ENCODE results near the gene ITM2C. TPM values are rescaled to one million over a fixed set of nuclear protein-coding genes. Genes with fewer than 3 reads are reported as not detected.

The ITM2C gene
- total and polyA plus RNA-seq, 2 donors (not counting 1 experiment from before 2014, with no cell fraction given), result 36.9 to 62.8 TPM

DNA sequence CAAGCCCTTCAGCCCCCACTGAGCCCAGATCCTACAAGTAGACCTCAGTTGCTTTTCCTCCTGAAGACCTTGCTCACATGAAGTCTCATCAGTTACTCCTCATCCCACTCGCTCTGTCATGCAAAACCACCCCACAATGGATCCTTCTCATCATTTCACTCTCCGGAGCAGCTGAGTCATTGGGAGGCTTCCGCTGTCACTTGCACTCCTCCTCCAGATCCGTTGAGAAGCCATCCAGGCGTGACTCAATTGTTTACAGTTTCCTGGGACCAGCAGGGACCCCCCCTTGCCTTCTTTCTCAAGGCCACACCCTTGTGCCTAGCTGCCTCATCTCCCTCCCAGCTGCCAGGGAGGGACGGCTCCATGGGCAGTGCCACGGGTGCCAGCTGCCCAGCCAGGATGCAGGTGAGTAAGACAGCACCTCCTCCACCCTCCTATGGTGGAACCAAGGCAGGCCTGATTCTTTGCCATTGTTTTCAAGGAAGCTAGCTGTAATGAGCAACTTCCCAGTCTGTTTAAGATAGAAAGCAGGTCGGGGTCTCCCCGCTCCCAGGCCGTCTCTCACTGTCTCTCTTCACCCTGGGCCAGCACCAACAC is 44.0 kb downstream of the ITM2C start:
- no peaks in the 10 kb centered on the region for H3K36me3 ChIP-seq (replicated peaks in 1 of 2; ENCODE audit: control extremely low read depth in 1 of 2, control insufficient read depth in 1 of 2, extremely low read depth in 1 of 2, insufficient read depth in 2 of 2, low read length in 1 of 2)
- no peak overlapping the region for H3K4me2 ChIP-seq (replicated peaks; ENCODE audit: low read depth, low read length, poor library complexity, severe bottlenecking)
- ATAC-seq (ENCODE audit: low read depth), result no peak
- WGBS (ENCODE audit: insufficient coverage), result 67% methylated on average over 7 of the region's 10 CpGs
- Mint-ChIP-seq H3K9me3 (ENCODE audit: insufficient read depth) (no peaks in the 10 kb centered on the region), H3K27ac (no peak overlapping the region), H3K4me3 (no peak overlapping the region), H3K4me1 (peaks cover 14% of the 10 kb centered on the region), H3K27me3 (no peaks in the 10 kb centered on the region)
- H3K9me3 ChIP-seq (ENCODE audit: control extremely low read depth in 1 of 3, control insufficient read depth in 2 of 3, insufficient read depth in 1 of 3, low read length in 2 of 3), result no peaks in the 10 kb centered on the region
- no peak overlapping the region for H3K27ac ChIP-seq (ENCODE audit: low read length in 2 of 2)
- no peak overlapping the region for H3K4me3 ChIP-seq (ENCODE audit: control extremely low read depth in 1 of 5, extremely low read depth in 1 of 5, insufficient read depth in 1 of 5, low read depth in 2 of 5, low read length in 4 of 5)
- no peaks in the 10 kb centered on the region for H3K27me3 ChIP-seq (replicated peaks in 1 of 4; ENCODE audit: control extremely low read depth in 1 of 4, control insufficient read depth in 3 of 4, insufficient read depth in 4 of 4, low read length in 3 of 4)
- H3K9ac ChIP-seq (ENCODE audit: low read length), result no peak overlapping the region
- intact Hi-C loops (cut with micrococcal nuclease), result no loop called here
- TF ChIP-seq, protein P1, sequence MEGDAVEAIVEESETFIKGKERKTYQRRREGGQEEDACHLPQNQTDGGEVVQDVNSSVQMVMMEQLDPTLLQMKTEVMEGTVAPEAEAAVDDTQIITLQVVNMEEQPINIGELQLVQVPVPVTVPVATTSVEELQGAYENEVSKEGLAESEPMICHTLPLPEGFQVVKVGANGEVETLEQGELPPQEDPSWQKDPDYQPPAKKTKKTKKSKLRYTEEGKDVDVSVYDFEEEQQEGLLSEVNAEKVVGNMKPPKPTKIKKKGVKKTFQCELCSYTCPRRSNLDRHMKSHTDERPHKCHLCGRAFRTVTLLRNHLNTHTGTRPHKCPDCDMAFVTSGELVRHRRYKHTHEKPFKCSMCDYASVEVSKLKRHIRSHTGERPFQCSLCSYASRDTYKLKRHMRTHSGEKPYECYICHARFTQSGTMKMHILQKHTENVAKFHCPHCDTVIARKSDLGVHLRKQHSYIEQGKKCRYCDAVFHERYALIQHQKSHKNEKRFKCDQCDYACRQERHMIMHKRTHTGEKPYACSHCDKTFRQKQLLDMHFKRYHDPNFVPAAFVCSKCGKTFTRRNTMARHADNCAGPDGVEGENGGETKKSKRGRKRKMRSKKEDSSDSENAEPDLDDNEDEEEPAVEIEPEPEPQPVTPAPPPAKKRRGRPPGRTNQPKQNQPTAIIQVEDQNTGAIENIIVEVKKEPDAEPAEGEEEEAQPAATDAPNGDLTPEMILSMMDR (IDR thresholded peaks at IDR 0.05), result no peak
- TF ChIP-seq EZH2 (IDR thresholded peaks at IDR 0.05; ENCODE audit: borderline replicate concordance, insufficient read depth, low read depth, low read length, poor library complexity, severe bottlenecking), result no peak
- H3K79me2 ChIP-seq (ENCODE audit: control insufficient read depth, insufficient read depth, low read length), result no peaks in the 10 kb centered on the region
- ChIA-PET POLR2A (no interaction called here), CTCF (interaction anchor here (0.9 kb wide), 1 partner anchor 61 kb away, joined by 3 read pairs; no protein-coding TSS in a partner anchor)
- peaks cover 0 to 13% of the 10 kb centered on the region in 2 donors for H3K4me1 ChIP-seq (ENCODE audit: control insufficient read depth in 2 of 2, insufficient read depth in 2 of 2, low read length in 2 of 2)
- no peaks in the 10 kb centered on the region for H4K20me1 ChIP-seq (ENCODE audit: control insufficient read depth, insufficient read depth, low read length, poor library complexity, severe bottlenecking)
- H2AFZ ChIP-seq (ENCODE audit: insufficient read depth, low read depth, low read length, poor library complexity, severe bottlenecking), result no peak overlapping the region
- no peak for DNase-seq

- H3K4me1 ChIP-seq (ENCODE audit: control insufficient read depth in 2 of 2, insufficient read depth in 2 of 2, low read length in 2 of 2), result peaks cover 0 to 18% of the 10 kb centered on the region in 2 donors
- H3K27me3 ChIP-seq (replicated peaks in 1 of 4; ENCODE audit: control extremely low read depth in 1 of 4, control insufficient read depth in 3 of 4, insufficient read depth in 4 of 4, low read length in 3 of 4), result no peaks in the 10 kb centered on the region
- ATAC-seq (ENCODE audit: low read depth) (no peak), DNase-seq (no peak)
- no peak overlapping the region for H3K9ac ChIP-seq (ENCODE audit: low read length)
- H4K20me1 ChIP-seq (ENCODE audit: control insufficient read depth, insufficient read depth, low read length, poor library complexity, severe bottlenecking), result no peaks in the 10 kb centered on the region
- H3K27ac Mint-ChIP-seq, result no peak overlapping the region
- no peak overlapping the region for H3K4me2 ChIP-seq (replicated peaks; ENCODE audit: low read depth, low read length, poor library complexity, severe bottlenecking)
- CTCF ChIA-PET, result interaction anchor here (1.2 kb wide), 1 partner anchor 17 kb away, joined by 4 read pairs; no protein-coding TSS in a partner anchor
- no peak overlapping the region for H2AFZ ChIP-seq (ENCODE audit: insufficient read depth, low read depth, low read length, poor library complexity, severe bottlenecking)
- H3K9me3 Mint-ChIP-seq (ENCODE audit: insufficient read depth), result no peaks in the 10 kb centered on the region
- H3K4me3 Mint-ChIP-seq, result no peak overlapping the region
- H3K27me3 Mint-ChIP-seq, result no peaks in the 10 kb centered on the region
- no peaks in the 10 kb centered on the region for H3K79me2 ChIP-seq (ENCODE audit: control insufficient read depth, insufficient read depth, low read length)
- H3K27ac ChIP-seq (ENCODE audit: low read length in 2 of 2), result no peak overlapping the region
- H3K4me3 ChIP-seq (ENCODE audit: control extremely low read depth in 1 of 5, extremely low read depth in 1 of 5, insufficient read depth in 1 of 5, low read depth in 2 of 5, low read length in 4 of 5), result no peak overlapping the region
- TF ChIP-seq EZH2 (IDR thresholded peaks at IDR 0.05; ENCODE audit: borderline replicate concordance, insufficient read depth, low read depth, low read length, poor library complexity, severe bottlenecking), result no peak
- TF ChIP-seq, protein P1 (IDR thresholded peaks at IDR 0.05), result no peak
- intact Hi-C loops (cut with micrococcal nuclease), result no loop called here
- no peaks in the 10 kb centered on the region for H3K36me3 ChIP-seq (replicated peaks in 1 of 2; ENCODE audit: control extremely low read depth in 1 of 2, control insufficient read depth in 1 of 2, extremely low read depth in 1 of 2, insufficient read depth in 2 of 2, low read length in 1 of 2)
- 93% methylated on average over 17 of the region's 18 CpGs for WGBS (ENCODE audit: insufficient coverage)
- POLR2A ChIA-PET, result no interaction called here
- peaks cover 19% of the 10 kb centered on the region for H3K4me1 Mint-ChIP-seq
- H3K9me3 ChIP-seq (ENCODE audit: control extremely low read depth in 1 of 3, control insufficient read depth in 2 of 3, insufficient read depth in 1 of 3, low read length in 2 of 3), result no peaks in the 10 kb centered on the region
Measured at GRCh38 chr2:230909841-230910545, 45.3 kb downstream of the ITM2C start.
